Activated CD4-positive, alpha-beta T cell treated with anti-CD3 and anti-CD28 coated beads for 36 hours (primary cell): ENCODE results near the gene AKR1C8. TPM values are rescaled to one million over a fixed set of nuclear protein-coding genes. Genes with fewer than 3 reads are reported as not detected.
"Not testable (repeated sequence)": the region's sequence is repeated elsewhere in the genome, so short reads cannot be mapped to it uniquely, and the experiment has no call there.

Source experiments
- ATAC-seq: fragments of 200-7000 bp; cut with Tn5 transposase; one replicate; pipeline ENCODE4 v1.10.0; 2021; ENCODE audit warnings: mild to moderate bottlenecking, moderate library complexity
- CTCF ChIA-PET: fragments of 350-600 bp; sonication (Branson Sonifier 250); formaldehyde crosslinking; loops from one replicate; lab custom pipeline; 2021; ENCODE audit warnings: antibody characterized with exemption; lab: Charles Lee
- POLR2A ChIA-PET: fragments of 350-600 bp; sonication (Branson Sonifier 250); formaldehyde crosslinking; loops from one replicate; lab custom pipeline; 2021; ENCODE audit warnings: antibody characterized with exemption, inconsistent platforms; lab: Charles Lee
- DNase-seq: peaks from one replicate; pipeline ENCODE4 v3.0.0-alpha.2; 2020
- H3K27ac Mint-ChIP-seq: one replicate; pipeline ENCODE4 v1.8.0; 2021; ENCODE audit warnings: mixed read lengths
- H3K27me3 Mint-ChIP-seq: one replicate; pipeline ENCODE4 v1.8.0; 2021; ENCODE audit warnings: mixed read lengths
- H3K36me3 Mint-ChIP-seq: one replicate; pipeline ENCODE4 v1.8.0; 2021; ENCODE audit warnings: low read depth, mixed read lengths
- H3K4me1 Mint-ChIP-seq: one replicate; pipeline ENCODE4 v1.8.0; 2021; ENCODE audit warnings: mixed read lengths
- H3K4me3 Mint-ChIP-seq: one replicate; pipeline ENCODE4 v1.8.0; 2021; ENCODE audit warnings: mild to moderate bottlenecking, moderate library complexity, mixed read lengths
- H3K9me3 Mint-ChIP-seq: one replicate; pipeline ENCODE4 v1.8.0; 2021; ENCODE audit warnings: low read depth, mixed read lengths
- intact Hi-C, 2 experiments: fragments of 100-400 bp; cut with DNase I in 1 of 2; cut with micrococcal nuclease in 1 of 2; formaldehyde crosslinking; loops; one replicate each; pipeline versions ENCODE4 v1.14.2 to v1.15.1; 2022 to 2024; cut with DNase I, micrococcal nuclease
- total RNA-seq, 2 experiments: library from RNA; stranded (reverse); gene quantifications; one replicate each; pipeline ENCODE4 v1.2.3, GENCODE V29; 2021

AKR1C8 gene
- not detected for total RNA-seq

DNA sequence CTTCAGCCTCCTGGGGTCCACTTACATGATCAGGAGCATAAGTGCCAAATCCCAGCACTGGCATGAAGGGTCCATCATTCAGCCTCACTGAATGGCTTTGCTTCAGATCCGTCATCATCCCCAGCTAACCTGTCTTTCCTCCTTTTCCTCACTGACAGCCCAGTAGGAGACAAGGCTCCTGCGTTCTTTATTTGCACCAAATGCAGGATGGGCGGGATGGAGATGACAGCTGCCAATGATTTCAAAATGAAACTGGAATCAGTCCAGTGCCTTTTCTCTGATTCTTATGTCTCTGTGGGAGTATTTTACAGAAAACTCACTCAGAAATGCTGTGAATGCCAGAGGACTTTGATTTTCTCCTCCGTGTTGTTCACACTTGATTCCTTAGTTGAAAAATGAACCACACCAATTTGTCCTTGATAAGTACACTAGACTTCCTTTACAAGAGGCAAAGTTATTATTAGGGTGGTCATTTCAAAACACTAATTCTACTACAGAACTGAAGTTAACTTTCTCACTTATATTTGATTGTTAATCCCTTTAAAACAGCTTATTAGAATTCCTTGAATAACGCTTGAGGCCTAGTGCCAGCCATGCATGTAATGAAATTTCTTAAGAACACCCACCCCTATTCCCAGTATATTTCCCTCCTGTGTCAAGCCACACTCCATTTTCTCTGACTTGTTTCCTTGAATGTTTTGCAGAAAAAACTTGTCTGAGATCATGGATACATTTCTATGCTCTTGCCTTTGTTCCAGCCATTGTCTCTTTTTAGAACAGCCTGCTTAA is at the start of gene AKR1C8:
TSS of gene AKR1C8 (minus strand) at position 164 of the 789 bp plus-strand sequence. CDS start at position 118, 46 bp downstream.
- H3K9me3 Mint-ChIP-seq: no peaks in the 10 kb centered on the region
- no peaks in the 10 kb centered on the region for H3K36me3 Mint-ChIP-seq
- DNase-seq: no peak
- intact Hi-C loops: no loop called here
- no peak for ATAC-seq
- H3K4me3 Mint-ChIP-seq: no peak within 1 kb of the TSS
- no peaks in the 10 kb centered on the region for H3K4me1 Mint-ChIP-seq
- ChIA-PET POLR2A (no interaction called here), CTCF (interaction anchor here (0.8 kb wide), 1 partner anchor 223 kb away, joined by 3 read pairs; no protein-coding TSS in a partner anchor)
- H3K27ac Mint-ChIP-seq: no peak within 1 kb of the TSS
- peaks cover 4% of the 10 kb centered on the region for H3K27me3 Mint-ChIP-seq

DNA sequence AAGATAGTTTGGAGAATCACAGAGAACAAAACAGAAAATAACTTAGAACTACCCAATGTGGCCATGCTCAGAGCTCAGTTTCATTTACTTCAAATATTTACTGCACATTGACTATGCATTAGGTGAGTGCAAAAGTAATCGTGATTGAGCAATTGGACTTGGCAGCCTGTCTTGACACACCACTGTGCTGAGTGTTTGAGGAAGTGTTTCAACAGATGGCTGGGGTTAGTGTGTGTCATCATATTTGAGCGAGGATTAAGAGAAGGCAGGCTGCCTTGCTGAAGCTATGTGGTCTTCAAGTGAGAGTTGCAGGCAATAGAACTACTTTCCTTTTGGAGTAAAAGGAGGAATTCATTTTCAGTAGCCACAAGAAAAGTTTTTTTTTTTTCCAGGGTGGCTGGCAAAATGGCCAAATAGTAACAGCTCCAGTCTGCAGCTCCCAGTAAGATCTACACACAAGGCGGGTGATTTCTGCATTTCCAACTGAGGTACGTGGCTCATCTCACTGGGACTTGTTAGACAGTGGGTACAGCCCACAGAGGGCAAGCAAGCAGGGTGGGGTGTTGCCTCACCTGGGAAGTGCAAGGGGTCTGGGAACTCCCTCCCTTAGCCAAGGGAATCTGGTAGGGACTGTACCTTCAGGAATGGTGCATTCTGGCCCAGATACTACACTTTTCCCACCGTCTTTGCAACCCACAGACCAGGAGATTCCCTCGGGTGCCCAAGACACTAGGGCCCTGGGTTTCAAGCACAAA is 49.3 kb upstream of the AKR1C8 start:
- intact Hi-C loops: no loop called here
- POLR2A ChIA-PET: no interaction called here
- no peak overlapping the region for H3K27ac Mint-ChIP-seq
- H3K36me3 Mint-ChIP-seq: peaks cover 5% of the 10 kb centered on the region
- no peak overlapping the region for H3K4me3 Mint-ChIP-seq
- no peak for ATAC-seq
- H3K27me3 Mint-ChIP-seq: peaks cover 12% of the 10 kb centered on the region
- H3K4me1 Mint-ChIP-seq: no peaks in the 10 kb centered on the region
- CTCF ChIA-PET: no interaction called here
- no peak for DNase-seq
- H3K9me3 Mint-ChIP-seq: peaks cover 13% of the 10 kb centered on the region

DNA sequence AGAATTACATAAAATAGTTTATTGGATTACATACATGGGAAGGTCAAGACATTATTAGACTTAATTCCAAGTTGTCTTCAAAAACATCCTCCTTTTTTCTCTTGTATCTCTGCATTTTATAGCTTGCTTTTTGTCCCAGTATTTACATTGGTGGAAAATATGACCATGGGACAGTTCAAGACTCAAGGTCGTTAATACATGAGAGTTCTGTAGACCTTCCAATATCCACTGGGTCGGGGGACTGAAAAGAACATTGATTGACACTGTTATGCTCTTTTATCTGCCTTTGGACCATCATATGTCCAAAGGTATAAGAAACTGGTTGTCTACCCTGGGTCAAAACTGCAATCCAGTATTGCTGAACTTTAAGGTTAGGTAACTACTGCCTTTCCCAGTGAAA is 48.4 kb upstream of the AKR1C8 start:
- Mint-ChIP-seq H3K27me3 (peaks cover 9% of the 10 kb centered on the region), H3K9me3 (peaks cover 13% of the 10 kb centered on the region), H3K36me3 (peaks cover 5% of the 10 kb centered on the region), H3K4me3 (no peak overlapping the region), H3K27ac (no peak overlapping the region), H3K4me1 (no peaks in the 10 kb centered on the region)
- ChIA-PET CTCF (no interaction called here), POLR2A (no interaction called here)
- no peak for ATAC-seq
- DNase-seq: no peak
- intact Hi-C loops: no loop called here

DNA sequence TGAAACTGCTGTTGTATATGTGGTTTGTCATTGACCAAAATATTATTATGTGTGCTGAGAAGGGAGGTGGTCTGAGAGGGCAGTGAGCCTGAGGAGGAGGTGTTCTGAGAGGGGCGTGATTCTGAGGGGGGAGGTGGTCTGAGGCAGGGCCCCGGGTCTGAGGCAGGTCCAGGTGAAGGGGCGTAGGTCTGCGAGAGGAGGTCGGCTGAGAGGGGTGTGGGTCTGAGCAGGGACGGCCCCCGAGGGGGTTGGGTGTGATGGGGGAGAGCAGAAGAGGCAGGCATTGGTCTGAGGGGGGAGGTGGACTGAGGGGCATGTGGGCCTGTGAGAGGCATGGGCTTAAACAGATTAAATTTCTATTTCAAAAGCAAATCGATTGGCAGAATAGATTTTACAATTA is 44.1 kb upstream of the AKR1C8 start:
- ChIA-PET CTCF (no interaction called here), POLR2A (no interaction called here)
- Mint-ChIP-seq H3K27ac (no peak overlapping the region), H3K4me1 (no peaks in the 10 kb centered on the region), H3K4me3 (no peak overlapping the region), H3K9me3 (no peaks in the 10 kb centered on the region), H3K36me3 (no peaks in the 10 kb centered on the region), H3K27me3 (peaks cover 4% of the 10 kb centered on the region)
- ATAC-seq (no peak), DNase-seq (no peak)
- intact Hi-C loops: no loop called here

- H3K4me1 Mint-ChIP-seq, H3K9me3 Mint-ChIP-seq, H3K27me3 Mint-ChIP-seq, CTCF ChIA-PET, H3K36me3 Mint-ChIP-seq, DNase-seq, ATAC-seq, H3K27ac Mint-ChIP-seq, H3K4me3 Mint-ChIP-seq, intact Hi-C loops, POLR2A ChIA-PET: not testable (repeated sequence)
Observed at GRCh38 chr10:5222942-5223341, 38.0 kb upstream of the AKR1C8 start.

DNA sequence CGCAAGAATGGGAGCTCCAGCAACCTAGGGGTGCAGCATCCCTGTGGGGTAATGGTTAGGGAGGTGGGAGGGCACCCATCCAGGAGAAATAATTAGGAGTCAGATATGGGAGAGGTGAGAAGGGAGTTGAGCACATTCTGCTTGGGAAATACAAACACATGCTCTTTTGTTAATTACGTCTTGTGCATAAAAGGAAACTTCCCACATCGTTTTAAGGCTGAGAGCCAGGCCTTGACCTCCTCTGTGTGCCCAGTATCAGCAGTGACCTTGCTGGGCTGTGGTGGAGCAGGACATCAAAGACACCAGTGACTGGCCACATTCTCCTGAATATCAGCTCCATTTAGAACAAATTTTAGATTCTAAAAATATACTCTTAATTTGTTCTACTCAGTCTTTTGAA is 34.3 kb upstream of the AKR1C8 start:
- Mint-ChIP-seq H3K4me3 (no peak overlapping the region), H3K36me3 (no peaks in the 10 kb centered on the region), H3K27me3 (no peaks in the 10 kb centered on the region), H3K9me3 (no peaks in the 10 kb centered on the region), H3K4me1 (no peaks in the 10 kb centered on the region), H3K27ac (no peak overlapping the region)
- ATAC-seq (no peak), DNase-seq (no peak)
- CTCF ChIA-PET: interaction anchor here (1.0 to 1.3 kb wide), 2 partner anchors 12 to 369 kb away, joined by 3 read pairs; no protein-coding TSS in a partner anchor
- intact Hi-C loops: no loop called here
- POLR2A ChIA-PET: no interaction called here

DNA sequence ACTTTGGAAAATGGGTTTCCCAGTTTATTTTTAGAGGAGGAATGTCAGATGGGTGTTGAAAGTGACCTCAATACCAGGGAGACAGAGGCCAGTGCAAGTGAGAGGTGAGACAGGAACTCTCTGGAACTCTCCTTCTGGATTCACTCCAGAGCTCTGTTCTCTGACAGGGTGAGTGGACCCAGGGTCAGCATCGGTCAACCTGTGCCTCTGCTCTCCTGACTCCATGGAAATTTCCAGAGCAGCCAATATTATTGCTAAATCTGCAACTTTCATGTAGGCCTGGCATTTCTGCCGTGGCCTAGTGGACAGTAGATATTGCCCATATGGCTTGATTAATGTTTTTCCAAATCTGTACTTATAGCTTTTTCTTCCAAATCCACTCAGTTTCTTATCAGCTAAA is 31.9 kb upstream of the AKR1C8 start:
- ATAC-seq (no peak), DNase-seq (no peak)
- intact Hi-C loops: no loop called here
- POLR2A ChIA-PET: no interaction called here
- H3K4me1 Mint-ChIP-seq: no peaks in the 10 kb centered on the region
- H3K36me3 Mint-ChIP-seq: no peaks in the 10 kb centered on the region
- H3K4me3 Mint-ChIP-seq: no peak overlapping the region
- H3K27me3 Mint-ChIP-seq: no peaks in the 10 kb centered on the region
- H3K9me3 Mint-ChIP-seq: peaks cover under 1% of the 10 kb centered on the region
- CTCF ChIA-PET: no interaction called here
- H3K27ac Mint-ChIP-seq: no peak overlapping the region

DNA sequence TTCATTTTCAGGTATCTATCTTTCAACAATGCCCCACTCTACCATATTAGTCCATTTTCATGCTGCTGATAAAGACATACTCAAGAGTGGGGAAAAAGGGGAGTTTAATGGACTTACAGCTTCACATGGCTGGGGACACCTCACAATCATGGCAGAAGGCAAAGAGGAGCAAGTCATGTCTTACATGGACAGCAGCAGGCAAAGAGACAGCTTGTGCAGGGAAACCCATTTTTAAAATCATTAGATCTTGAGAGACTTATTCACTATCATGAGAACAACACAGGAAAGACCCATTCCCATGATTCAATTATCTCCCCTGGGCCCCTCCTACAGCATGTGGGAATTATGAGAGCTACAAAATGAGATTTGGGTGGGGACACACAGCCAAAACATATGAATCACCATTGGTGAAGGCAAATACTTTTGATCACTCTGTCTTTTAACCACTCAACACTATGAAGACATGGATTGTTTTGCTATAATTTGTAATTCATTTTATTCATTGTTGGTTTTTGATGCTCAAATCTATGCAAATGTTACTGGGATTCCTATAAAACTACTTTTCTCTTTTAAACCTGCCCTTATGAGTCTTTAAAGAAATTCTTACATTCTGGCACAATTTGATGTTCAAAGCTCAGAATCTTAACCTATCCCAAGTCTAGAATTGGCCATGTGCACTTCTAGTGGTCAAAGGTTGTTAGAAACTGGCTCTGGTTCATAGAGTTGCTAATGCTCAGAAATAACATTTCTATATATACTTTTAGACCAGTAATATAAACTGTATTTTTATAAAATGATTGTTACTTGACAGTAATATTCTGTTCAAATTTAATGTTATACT is 27.0 kb upstream of the AKR1C8 start:
- no peak overlapping the region for H3K27ac Mint-ChIP-seq
- intact Hi-C loops: no loop called here
- no peak for ATAC-seq
- no peaks in the 10 kb centered on the region for H3K27me3 Mint-ChIP-seq
- no peaks in the 10 kb centered on the region for H3K36me3 Mint-ChIP-seq
- ChIA-PET CTCF (interaction anchor here (0.6 kb wide), 1 partner anchor 585 kb away, joined by 3 read pairs; no protein-coding TSS in a partner anchor), POLR2A (no interaction called here)
- peaks cover 8% of the 10 kb centered on the region for H3K9me3 Mint-ChIP-seq
- H3K4me1 Mint-ChIP-seq: no peaks in the 10 kb centered on the region
- no peak overlapping the region for H3K4me3 Mint-ChIP-seq
- no peak for DNase-seq

GRCh38 chr10:5210261-5210660 is 25.3 kb upstream of the AKR1C8 start:
- ATAC-seq, H3K27ac Mint-ChIP-seq, intact Hi-C loops, H3K36me3 Mint-ChIP-seq, H3K9me3 Mint-ChIP-seq, H3K4me1 Mint-ChIP-seq, POLR2A ChIA-PET, H3K4me3 Mint-ChIP-seq, H3K27me3 Mint-ChIP-seq: not testable (repeated sequence)
- CTCF ChIA-PET: interaction anchor here (0.9 to 1.1 kb wide), 2 partner anchors 8 to 111 kb away, joined by 4 read pairs; no protein-coding TSS in a partner anchor
- DNase-seq: peak; percentile 22

GRCh38 chr10:5209776-5210175 is 24.8 kb upstream of the AKR1C8 start:
- DNase-seq, H3K4me3 Mint-ChIP-seq, POLR2A ChIA-PET, H3K36me3 Mint-ChIP-seq, intact Hi-C loops, ATAC-seq, H3K27me3 Mint-ChIP-seq, H3K27ac Mint-ChIP-seq, H3K9me3 Mint-ChIP-seq, H3K4me1 Mint-ChIP-seq: not testable (repeated sequence)
- CTCF ChIA-PET: interaction anchor here (0.5 to 1.1 kb wide), 3 partner anchors 8 to 112 kb away, joined by 3 to 4 read pairs (median 4); no protein-coding TSS in a partner anchor

- peaks cover 9% of the 10 kb centered on the region for H3K27me3 Mint-ChIP-seq
Observed at GRCh38 chr10:5206799-5207198, 21.8 kb upstream of the AKR1C8 start.

More at GRCh38 chr10:5206799-5207198, 21.8 kb upstream of the AKR1C8 start:
- H3K4me1 Mint-ChIP-seq: peaks cover 5% of the 10 kb centered on the region
- H3K27ac Mint-ChIP-seq: no peak overlapping the region
- ChIA-PET POLR2A (no interaction called here), CTCF (no interaction called here)
- no peak overlapping the region for H3K4me3 Mint-ChIP-seq
- intact Hi-C loops: no loop called here
- H3K36me3 Mint-ChIP-seq: no peaks in the 10 kb centered on the region
- DNase-seq (no peak), ATAC-seq (no peak)
- H3K9me3 Mint-ChIP-seq: peaks cover 13% of the 10 kb centered on the region
